Gastrocnemius medialis (tissue), 4 donors: ENCODE measurements around the gene PPDPF. TPM values are rescaled to one million over a fixed set of nuclear protein-coding genes. Genes with fewer than 3 reads are reported as not detected.
"Not testable (repeated sequence)": the region's sequence is repeated elsewhere in the genome, so short reads cannot be mapped to it uniquely, and the experiment has no call there.

Source experiments
- ATAC-seq, 2 donors: fragments of 150-250 bp; one replicate each; pipeline ENCODE4 v1.9.1; 2016
- DNase-seq, 2 donors: peaks; one replicate each; pipeline ENCODE4 v3.0.0-alpha.2; 2019
- H3K27ac ChIP-seq, 4 donors: fragments of 200-600 bp; sonication (generic); 1 replicate in 1 of 4; 2 replicates in 3 of 4; pipeline ENCODE4 v1.5.1; 2016 to 2018; ENCODE audit warnings: mild to moderate bottlenecking in 2 of 4, moderate library complexity in 1 of 4
- H3K27me3 ChIP-seq, 3 donors: fragments of 200-600 bp; sonication (generic) in 2 of 3; 1 replicate in 1 of 3; 2 replicates in 2 of 3; pipeline versions ENCODE4 v1.5.1 to v1.6.0; 2016 to 2019; ENCODE audit warnings: mild to moderate bottlenecking in 1 of 3, moderate library complexity in 1 of 3
- H3K36me3 ChIP-seq, 2 donors: fragments of 200-600 bp; sonication (generic) in 1 of 2; one replicate each; pipeline ENCODE4 v1.5.1; 2017 to 2018
- H3K4me1 ChIP-seq, 2 donors: fragments of 200-600 bp; sonication (generic) in 1 of 2; one replicate each; pipeline ENCODE4 v1.5.1; 2016 to 2017; ENCODE audit warnings: mild to moderate bottlenecking in 2 of 2
- H3K4me3 ChIP-seq, 4 donors: fragments of 200-600 bp; sonication (generic) in 3 of 4; 1 replicate in 1 of 4; 2 replicates in 3 of 4; pipeline ENCODE4 v1.5.1; 2016 to 2019; ENCODE audit warnings: mild to moderate bottlenecking in 2 of 4
- H3K9me3 ChIP-seq, 3 donors: fragments of 200-600 bp; sonication (generic) in 2 of 3; 1 replicate in 1 of 3; 2 replicates in 2 of 3; pipeline ENCODE4 v1.5.1; 2016 to 2019
- CTCF ChIP-seq, 5 experiments: fragments of 450-650 bp in 3 of 5; fragments of 200-600 bp in 2 of 5; sonication (generic) in 2 of 5; IDR thresholded peaks in 4 of 5; conservative IDR thresholded peaks in 1 of 5; 1 replicate in 4 of 5; 2 replicates in 1 of 5; pipeline ENCODE4 v1.5.1; 2016 to 2019; ENCODE audit warnings: antibody characterized with exemption in 5 of 5, mild to moderate bottlenecking in 3 of 5, moderate library complexity in 3 of 5
- POLR2A ChIP-seq, 2 donors: fragments of 450-650 bp; IDR thresholded peaks; one replicate each; pipeline ENCODE4 v1.6.1; 2017; ENCODE audit warnings: antibody characterized with exemption in 2 of 2, mild to moderate bottlenecking in 2 of 2, moderate library complexity in 2 of 2
- in situ Hi-C, 4 donors: fragments of 200-750 bp; cut with MboI; loops; one replicate each; pipeline versions ENCODE4 v1.15.0 to v1.8.0; 2017; ENCODE audit warnings: low sequenced_read_pairs in 4 of 4
- intact Hi-C: fragments of 100-400 bp; cut with DNase I; formaldehyde crosslinking; loops from one replicate; pipeline ENCODE4 v1.15.1; 2023; ENCODE audit warnings: low total_unique reads
- total RNA-seq, 4 donors: library from RNA; depleted of rRNA; stranded (reverse); fragments of >200 nt; gene quantifications; one replicate each; pipeline versions ENCODE4 v1.1.0 to v1.2.3, GENCODE V29; 2016

PPDPF gene
- total RNA-seq, 4 donors from 2014 or later, result 50.2 to 207 (median 76.1) TPM

GRCh38 chr20:63508072-63508768 is 12.3 kb upstream of the PPDPF start:
- no peaks in the 10 kb centered on the region for H3K27me3 ChIP-seq
- TF ChIP-seq CTCF (IDR thresholded peaks at IDR 0.05 in 4 of 5, conservative IDR thresholded peaks at IDR 0.05 in 1 of 5) (no peak), POLR2A (IDR thresholded peaks at IDR 0.05) (no peak)
- H3K9me3 ChIP-seq, result no peaks in the 10 kb centered on the region
- in situ Hi-C loops (no loop called here), intact Hi-C loops (no loop called here)
- ATAC-seq, result no peak
- H3K36me3 ChIP-seq, result no peaks in the 10 kb centered on the region
- H3K4me3 ChIP-seq, result no peak overlapping the region
- H3K4me1 ChIP-seq, result peaks cover 9 to 10% of the 10 kb centered on the region in 2 donors
- peak in 1 of 2 donors; percentile 8 for DNase-seq
- H3K27ac ChIP-seq, result peak overlapping the region in 3 of 4 donors; percentile 79 to 81 (median 81)

GRCh38 chr20:63509088-63509564 is 11.4 kb upstream of the PPDPF start:
- no peaks in the 10 kb centered on the region for H3K36me3 ChIP-seq
- intact Hi-C loops, result no loop called here
- DNase-seq (peak in 1 of 2 donors; percentile 63), ATAC-seq (peak; percentile 98 to 99)
- no peaks in the 10 kb centered on the region for H3K27me3 ChIP-seq
- peaks cover 9 to 10% of the 10 kb centered on the region in 2 donors for H3K4me1 ChIP-seq
- no peaks in the 10 kb centered on the region for H3K9me3 ChIP-seq
- in situ Hi-C loops, result no loop called here
- TF ChIP-seq CTCF (IDR thresholded peaks at IDR 0.05 in 4 of 5, conservative IDR thresholded peaks at IDR 0.05 in 1 of 5) (no peak), POLR2A (IDR thresholded peaks at IDR 0.05) (peak in 1 of 2 donors; percentile 16)
- no peak overlapping the region for H3K4me3 ChIP-seq
- peak overlapping the region; percentile 79 to 81 (median 81) for H3K27ac ChIP-seq

- DNase-seq (no peak), ATAC-seq (no peak)
- intact Hi-C loops, result no loop called here
- no peak for TF ChIP-seq POLR2A (IDR thresholded peaks at IDR 0.05)
- no peak for TF ChIP-seq CTCF (IDR thresholded peaks at IDR 0.05 in 4 of 5, conservative IDR thresholded peaks at IDR 0.05 in 1 of 5)
- Histone ChIP-seq H3K4me1 (peaks cover 9 to 10% of the 10 kb centered on the region in 2 donors), H3K4me3 (no peak overlapping the region), H3K27ac (no peak overlapping the region), H3K27me3 (no peaks in the 10 kb centered on the region), H3K9me3 (no peaks in the 10 kb centered on the region), H3K36me3 (no peaks in the 10 kb centered on the region)
- in situ Hi-C loops, result no loop called here
Observed at GRCh38 chr20:63513207-63513606, 7.4 kb upstream of the PPDPF start.

GRCh38 chr20:63514520-63514919 is 6.0 kb upstream of the PPDPF start:
- DNase-seq, ATAC-seq, intact Hi-C loops, in situ Hi-C loops, H3K36me3 ChIP-seq, H3K4me3 ChIP-seq, H3K27ac ChIP-seq, H3K9me3 ChIP-seq, H3K27me3 ChIP-seq: not testable (repeated sequence)
- peaks cover 7 to 11% of the 10 kb centered on the region in 2 donors for H3K4me1 ChIP-seq

- in situ Hi-C loops (no loop called here), intact Hi-C loops (no loop called here)
- no peak overlapping the region for H3K4me3 ChIP-seq
- no peak for TF ChIP-seq POLR2A (IDR thresholded peaks at IDR 0.05)
- TF ChIP-seq CTCF (IDR thresholded peaks at IDR 0.05 in 4 of 5, conservative IDR thresholded peaks at IDR 0.05 in 1 of 5), result no peak
- H3K9me3 ChIP-seq, result no peaks in the 10 kb centered on the region
- H3K4me1 ChIP-seq, result peaks cover 12 to 23% of the 10 kb centered on the region in 2 donors
- H3K36me3 ChIP-seq, result no peaks in the 10 kb centered on the region
- ATAC-seq (no peak), DNase-seq (no peak)
- H3K27ac ChIP-seq, result no peak overlapping the region
- H3K27me3 ChIP-seq, result no peaks in the 10 kb centered on the region
Observed at GRCh38 chr20:63517376-63518309, 2.9 kb upstream of the PPDPF start.
